Measurements from ENCODE around the gene CABP4.
"Not testable (repeated sequence)": the region's sequence is repeated elsewhere in the genome, so short reads cannot be mapped to it uniquely, and the experiment has no call there.

The CABP4 gene

GRCh38 chr11:67419325-67420049, 35.7 kb upstream of the CABP4 start:
- DNase-seq: no peak

- DNase-seq: no peak
Observed at GRCh38 chr11:67420147-67420645, 35.0 kb upstream of the CABP4 start.

DNA sequence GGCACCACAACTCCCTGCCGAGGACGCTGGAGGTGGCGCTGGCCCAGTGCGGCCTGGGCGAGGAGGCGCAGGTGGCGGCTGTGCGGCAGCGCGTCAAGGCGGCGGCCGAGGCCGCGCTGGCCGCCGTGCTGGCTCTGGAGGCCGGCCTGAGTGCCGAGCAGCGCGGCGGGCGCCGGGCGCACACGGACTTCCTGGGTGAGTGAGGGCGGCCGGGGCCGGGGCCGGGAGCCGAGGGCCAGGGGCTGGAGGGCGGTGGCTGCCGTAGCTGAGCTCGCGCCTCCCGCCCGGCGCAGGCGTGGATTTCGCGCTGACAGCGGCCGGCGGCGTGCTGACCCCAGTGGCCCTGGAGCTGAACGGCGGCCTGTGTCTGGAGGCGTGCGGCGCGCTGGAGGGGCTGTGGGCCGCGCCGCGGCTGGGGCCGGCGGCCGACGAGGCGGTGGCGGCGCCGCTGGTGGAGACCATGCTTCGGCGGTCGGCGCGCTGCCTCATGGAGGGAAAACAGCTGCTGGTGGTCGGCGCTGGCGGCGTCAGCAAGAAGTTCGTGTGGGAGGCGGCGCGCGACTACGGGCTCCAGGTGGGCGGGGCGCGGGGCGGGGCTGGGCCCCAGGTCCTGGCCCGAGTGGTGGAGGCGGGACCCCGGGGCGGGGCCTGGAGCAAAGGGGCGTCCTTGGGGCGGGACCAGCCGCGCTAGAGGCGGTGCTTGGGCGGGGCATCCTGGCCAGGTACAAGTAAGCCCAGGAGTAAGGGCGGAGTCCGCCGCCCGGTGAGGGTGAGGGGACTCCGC, 34.3 kb upstream of the CABP4 start:
- peak; percentile 92 for DNase-seq

DNA sequence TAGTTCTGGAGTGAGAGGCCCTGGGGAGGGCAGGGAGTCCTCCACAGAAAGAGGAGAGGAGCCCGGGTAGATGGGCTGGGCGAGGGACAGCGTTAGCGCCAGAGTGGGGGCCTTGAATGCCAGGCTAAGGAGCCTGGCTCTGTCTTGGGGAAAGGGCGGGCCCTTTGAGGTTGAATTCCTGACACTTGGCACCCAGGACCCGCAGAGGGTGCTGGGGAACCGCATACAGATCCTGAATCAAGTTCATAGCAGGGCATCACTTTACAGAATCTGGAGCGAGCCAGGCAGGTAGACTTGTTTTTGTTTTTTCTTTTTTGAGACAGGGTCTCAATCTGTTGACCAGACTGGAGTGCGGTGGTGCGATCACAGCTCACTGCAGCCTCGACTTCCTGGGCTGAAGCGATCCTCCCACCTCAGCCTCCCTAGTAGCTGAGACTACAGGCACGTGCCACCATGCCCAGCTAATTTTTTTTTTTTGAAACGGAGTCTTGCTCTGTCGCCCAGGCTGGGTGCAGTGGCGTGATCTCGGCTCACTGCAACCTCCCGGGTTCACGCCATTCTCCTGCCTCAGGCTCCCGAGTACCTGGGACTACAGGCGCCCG, 33.6 kb upstream of the CABP4 start:
- no peak for DNase-seq

DNA sequence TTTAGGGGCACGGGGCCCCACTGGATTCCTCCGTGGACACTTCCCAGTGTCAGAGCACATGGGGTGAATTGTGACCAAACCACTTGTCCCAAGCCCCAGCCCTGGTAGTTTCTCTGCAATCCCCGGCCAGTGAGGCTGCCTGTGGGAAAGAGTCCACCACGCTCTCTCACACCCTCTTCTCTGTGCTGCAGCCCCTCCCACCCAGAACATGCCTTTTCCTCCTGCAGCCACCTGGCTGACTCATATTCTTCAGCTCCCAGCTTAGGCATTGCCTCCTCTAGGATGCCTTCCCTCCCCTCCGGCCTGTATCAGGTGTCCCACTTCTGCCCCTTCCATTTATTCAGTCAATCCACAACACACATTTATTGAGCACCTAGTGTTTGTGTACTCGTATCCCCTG, 32.3 kb upstream of the CABP4 start:
- DNase-seq: no peak

- DNase-seq: no peak
Observed at GRCh38 chr11:67423466-67423865, 31.7 kb upstream of the CABP4 start.

DNA sequence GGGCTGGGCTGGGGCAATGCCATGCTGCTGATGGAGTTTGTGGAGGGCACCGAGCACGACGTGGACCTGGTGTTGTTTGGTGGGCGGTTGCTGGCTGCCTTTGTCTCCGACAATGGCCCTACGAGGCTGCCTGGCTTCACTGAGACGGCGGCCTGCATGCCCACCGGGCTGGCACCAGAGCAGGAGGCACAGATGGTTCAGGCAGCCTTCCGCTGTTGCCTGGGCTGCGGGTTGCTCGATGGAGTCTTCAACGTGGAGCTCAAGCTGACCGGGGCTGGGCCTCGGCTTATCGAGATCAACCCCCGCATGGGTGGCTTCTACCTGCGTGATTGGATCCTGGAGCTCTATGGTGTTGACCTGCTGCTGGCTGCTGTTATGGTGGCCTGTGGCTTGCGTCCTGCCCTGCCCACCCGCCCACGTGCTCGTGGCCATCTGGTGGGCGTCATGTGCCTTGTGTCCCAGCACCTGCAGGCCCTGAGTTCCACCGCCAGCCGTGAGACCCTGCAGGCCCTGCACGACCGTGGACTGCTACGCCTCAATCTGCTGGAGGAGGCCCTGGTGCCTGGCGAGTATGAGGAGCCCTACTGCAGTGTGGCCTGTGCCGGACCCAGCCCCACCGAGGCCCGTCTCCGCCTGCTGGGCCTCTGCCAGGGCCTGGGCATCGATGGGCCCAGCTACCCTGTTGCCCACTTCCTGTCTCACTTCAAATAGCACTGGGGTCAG, 31.1 kb upstream of the CABP4 start:
- no peak for DNase-seq

DNA sequence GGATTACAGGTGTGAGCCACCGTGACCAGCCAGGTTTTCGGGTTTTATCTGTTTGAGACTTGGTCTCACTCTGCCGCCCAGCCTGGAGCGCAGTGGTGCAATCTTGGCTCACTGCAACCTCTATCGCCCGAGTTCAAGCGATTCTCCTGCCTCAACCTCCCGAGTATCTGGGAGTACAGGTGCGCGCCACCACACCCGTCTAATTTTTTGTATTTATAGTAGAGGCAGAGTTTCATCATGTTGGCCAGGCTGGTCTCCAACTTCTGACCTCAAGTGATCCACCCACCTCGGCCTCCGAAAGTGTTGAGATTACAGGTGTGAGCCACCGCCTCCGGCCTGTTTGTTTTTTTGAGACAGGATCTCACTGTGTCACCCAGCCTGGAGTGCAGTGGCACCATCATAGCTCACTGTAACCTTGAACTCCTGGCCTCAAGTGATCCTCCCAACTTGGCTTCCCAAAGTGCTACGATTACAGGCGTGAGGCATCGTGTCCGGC, 27.7 kb upstream of the CABP4 start:
- not testable (repeated sequence) for DNase-seq

- peak; percentile 97 for DNase-seq
Observed at GRCh38 chr11:67428052-67429001, 26.8 kb upstream of the CABP4 start, which contains the start of gene RPS6KB2. RPS6KB2 (plus strand) TSS chr11:67428494; CDS start chr11:67428546, 52 bp downstream.

DNA sequence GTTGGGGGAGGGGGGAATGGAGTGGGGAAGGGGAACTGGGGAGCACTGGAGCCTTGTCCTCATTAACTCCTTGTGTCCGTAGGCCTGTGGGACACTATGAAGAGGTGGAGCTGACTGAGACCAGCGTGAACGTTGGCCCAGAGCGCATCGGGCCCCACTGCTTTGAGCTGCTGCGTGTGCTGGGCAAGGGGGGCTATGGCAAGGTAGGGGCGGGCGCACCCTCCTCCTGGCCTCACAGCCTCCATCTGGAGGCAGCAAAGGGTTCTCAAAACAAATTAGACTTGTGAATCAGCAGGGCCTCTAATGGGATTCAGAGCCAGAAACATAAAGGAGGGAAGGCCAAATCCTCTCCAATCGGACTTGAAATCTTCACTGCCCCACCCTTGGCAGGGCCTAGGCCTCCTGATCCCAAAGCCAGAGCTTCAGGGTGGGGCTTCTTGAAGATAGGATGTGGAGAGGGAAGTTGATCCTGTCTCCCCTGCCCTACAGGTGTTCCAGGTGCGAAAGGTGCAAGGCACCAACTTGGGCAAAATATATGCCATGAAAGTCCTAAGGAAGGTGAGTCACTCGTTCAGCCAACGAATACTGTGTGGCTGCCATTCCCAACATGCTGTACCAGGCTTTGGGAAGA, 26.0 kb upstream of the CABP4 start:
- no peak for DNase-seq

DNA sequence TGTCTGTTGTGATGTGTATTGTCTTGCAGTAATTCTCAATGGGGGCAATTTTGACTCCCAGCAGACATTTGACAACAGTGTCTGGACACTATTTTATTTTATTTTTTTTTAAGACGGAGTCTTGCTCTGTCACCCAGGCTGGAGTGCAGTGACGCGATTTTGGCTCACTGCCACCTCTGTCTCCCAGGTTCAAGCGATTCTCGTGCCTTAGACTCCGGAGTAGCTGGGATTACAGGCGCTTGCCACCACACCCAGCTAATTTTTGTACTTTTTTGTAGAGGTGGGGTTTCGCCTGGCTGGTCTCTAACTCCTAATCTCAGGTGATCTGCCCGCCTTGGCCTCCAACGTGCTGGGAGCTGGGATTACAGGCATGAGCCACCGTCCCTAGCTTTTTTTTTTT, 25.4 kb upstream of the CABP4 start:
- DNase-seq: no peak

DNA sequence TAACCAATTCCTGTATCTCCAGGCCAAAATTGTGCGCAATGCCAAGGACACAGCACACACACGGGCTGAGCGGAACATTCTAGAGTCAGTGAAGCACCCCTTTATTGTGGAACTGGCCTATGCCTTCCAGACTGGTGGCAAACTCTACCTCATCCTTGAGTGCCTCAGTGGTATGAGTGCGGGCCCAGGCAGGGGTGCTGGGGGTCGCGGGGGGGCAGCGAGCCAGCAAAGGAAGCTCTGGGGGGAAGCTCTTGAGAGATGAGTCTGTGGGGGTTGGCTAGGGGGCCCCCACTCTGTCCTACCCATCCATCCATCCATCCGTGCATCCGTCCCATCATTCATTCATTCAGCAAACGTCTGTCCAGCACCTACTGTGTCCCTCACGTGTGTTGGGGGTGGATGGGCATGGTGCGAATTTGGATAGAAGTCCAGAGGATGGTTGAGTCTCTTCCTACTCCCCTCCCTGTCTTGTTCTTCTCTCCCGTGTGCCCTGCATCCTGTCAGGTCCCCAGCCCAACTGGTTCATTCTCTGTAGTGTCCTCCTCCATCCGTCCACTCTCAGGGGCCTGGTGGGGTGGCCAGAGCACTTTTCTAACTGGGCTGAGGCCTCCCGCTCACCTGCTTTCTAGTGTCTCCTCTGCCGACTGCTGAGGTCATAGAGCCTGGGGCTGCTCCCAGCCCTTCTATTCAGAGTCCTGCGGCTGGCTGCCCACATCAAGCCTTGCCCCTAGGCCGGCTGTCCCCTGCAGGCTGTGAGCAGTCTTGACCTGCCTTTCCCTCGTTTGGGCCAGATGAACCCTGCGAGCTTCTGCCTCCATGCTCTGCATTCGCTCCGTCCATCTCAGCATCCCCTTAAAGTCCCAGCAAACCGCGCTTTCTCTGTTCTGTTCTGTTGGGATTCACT, 23.6 kb upstream of the CABP4 start:
- DNase-seq: no peak

DNA sequence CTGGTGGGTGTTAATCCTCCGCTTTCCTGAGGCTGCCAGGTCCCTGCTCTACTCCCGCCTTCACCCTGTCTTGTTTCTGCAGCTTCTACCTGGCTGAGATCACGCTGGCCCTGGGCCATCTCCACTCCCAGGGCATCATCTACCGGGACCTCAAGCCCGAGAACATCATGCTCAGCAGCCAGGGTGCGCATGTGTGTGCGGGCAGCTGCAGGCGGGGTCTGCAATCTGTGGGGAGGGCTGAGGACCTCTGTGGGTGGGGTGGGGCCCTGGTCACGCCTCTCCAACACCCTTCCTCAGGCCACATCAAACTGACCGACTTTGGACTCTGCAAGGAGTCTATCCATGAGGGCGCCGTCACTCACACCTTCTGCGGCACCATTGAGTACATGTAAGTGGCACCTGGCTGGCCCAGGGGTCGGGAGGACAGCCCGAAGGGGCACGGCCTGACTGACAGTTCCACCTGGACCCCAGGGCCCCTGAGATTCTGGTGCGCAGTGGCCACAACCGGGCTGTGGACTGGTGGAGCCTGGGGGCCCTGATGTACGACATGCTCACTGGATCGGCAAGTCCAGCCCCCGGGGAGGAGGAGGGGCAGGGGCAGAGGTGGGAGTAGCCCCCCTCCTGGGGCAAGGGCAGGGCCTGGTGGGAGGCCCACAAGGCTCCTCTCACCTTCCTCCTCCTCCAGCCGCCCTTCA, 22.4 kb upstream of the CABP4 start:
- no peak for DNase-seq

GRCh38 chr11:67433536-67434394, 21.4 kb upstream of the CABP4 start:
- no peak for DNase-seq

DNA sequence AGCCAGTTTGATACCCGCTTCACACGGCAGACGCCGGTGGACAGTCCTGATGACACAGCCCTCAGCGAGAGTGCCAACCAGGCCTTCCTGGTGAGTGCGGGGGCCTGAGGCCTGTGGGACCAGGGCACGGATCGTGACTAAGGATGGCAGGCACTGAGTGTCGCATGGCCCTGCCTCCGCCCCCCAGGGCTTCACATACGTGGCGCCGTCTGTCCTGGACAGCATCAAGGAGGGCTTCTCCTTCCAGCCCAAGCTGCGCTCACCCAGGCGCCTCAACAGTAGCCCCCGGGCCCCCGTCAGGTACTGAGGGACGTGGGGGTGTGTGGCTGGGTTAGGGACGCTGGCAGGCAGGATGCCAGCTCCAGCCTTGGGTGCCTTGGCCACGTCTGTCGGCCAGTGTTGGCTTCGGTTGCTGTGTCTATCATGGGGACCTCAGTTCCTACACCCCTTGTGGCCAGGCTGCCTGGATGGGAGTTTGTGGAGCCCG, 20.7 kb upstream of the CABP4 start:
- DNase-seq: no peak

- DNase-seq: no peak
Observed at GRCh38 chr11:67435031-67435726, 20.0 kb upstream of the CABP4 start.

GRCh38 chr11:67435727-67436458, 19.3 kb upstream of the CABP4 start:
- DNase-seq: no peak
